IPS-15b (cell line): ENCODE results near the gene TLE1.
"Not testable (repeated sequence)": the region's sequence is repeated elsewhere in the genome, so short reads cannot be mapped to it uniquely, and the experiment has no call there.

ENCODE experiments used
- H3K27me3 ChIP-seq: one replicate; pipeline ENCODE4 v1.6.1; 2013; ENCODE audit warnings: low read length; ENCODE audit not compliant: control insufficient read depth, insufficient read depth
- H3K36me3 ChIP-seq: one replicate; pipeline ENCODE4 v1.6.1; 2013; ENCODE audit warnings: low read length; ENCODE audit not compliant: control insufficient read depth, insufficient read depth
- H3K4me1 ChIP-seq: one replicate; pipeline ENCODE4 v1.6.1; 2013; ENCODE audit warnings: mild to moderate bottlenecking, low read length; ENCODE audit not compliant: control insufficient read depth, insufficient read depth
- H3K4me3 ChIP-seq: one replicate; pipeline ENCODE4 v1.5.1; 2013; ENCODE audit warnings: low read depth, low read length
- H3K9ac ChIP-seq: one replicate; pipeline ENCODE4 v1.6.1; 2013; ENCODE audit warnings: low read depth, mild to moderate bottlenecking, low read length
- H3K9me3 ChIP-seq: one replicate; pipeline ENCODE4 v1.6.1; 2013; ENCODE audit warnings: mild to moderate bottlenecking, low read length; ENCODE audit not compliant: control insufficient read depth, insufficient read depth

TLE1 gene

GRCh38 chr9:81602887-81603680 is 86.3 kb downstream of the TLE1 start:
- peaks cover 8% of the 10 kb centered on the region for H3K36me3 ChIP-seq
- H3K9ac ChIP-seq: no peak overlapping the region
- no peak overlapping the region for H3K4me3 ChIP-seq
- no peaks in the 10 kb centered on the region for H3K27me3 ChIP-seq
- H3K9me3 ChIP-seq: no peaks in the 10 kb centered on the region
- H3K4me1 ChIP-seq: peaks cover 25% of the 10 kb centered on the region

- Histone ChIP-seq H3K4me3 (no peak overlapping the region), H3K9me3 (no peaks in the 10 kb centered on the region), H3K9ac (no peak overlapping the region), H3K36me3 (peaks cover 6% of the 10 kb centered on the region), H3K27me3 (no peaks in the 10 kb centered on the region), H3K4me1 (peaks cover 36% of the 10 kb centered on the region)
These were observed 87.4 kb downstream of the TLE1 start for GRCh38 chr9:81601639-81602623.

- no peaks in the 10 kb centered on the region for H3K9me3 ChIP-seq
- H3K4me3 ChIP-seq: no peak overlapping the region
- peaks cover 5% of the 10 kb centered on the region for H3K36me3 ChIP-seq
- peaks cover 43% of the 10 kb centered on the region for H3K4me1 ChIP-seq
- H3K9ac ChIP-seq: no peak overlapping the region
- H3K27me3 ChIP-seq: no peaks in the 10 kb centered on the region
These were observed 88.7 kb downstream of the TLE1 start for GRCh38 chr9:81600631-81601030.

- Histone ChIP-seq H3K4me1 (peaks cover 43% of the 10 kb centered on the region), H3K9me3 (no peaks in the 10 kb centered on the region), H3K27me3 (no peaks in the 10 kb centered on the region), H3K9ac (no peak overlapping the region), H3K4me3 (no peak overlapping the region), H3K36me3 (peaks cover 5% of the 10 kb centered on the region)
These were observed 89.5 kb downstream of the TLE1 start for GRCh38 chr9:81599837-81600236.

- Histone ChIP-seq H3K9me3 (no peaks in the 10 kb centered on the region), H3K4me1 (peaks cover 43% of the 10 kb centered on the region), H3K4me3 (no peak overlapping the region), H3K9ac (no peak overlapping the region), H3K36me3 (peaks cover 5% of the 10 kb centered on the region), H3K27me3 (no peaks in the 10 kb centered on the region)
These were observed 90.5 kb downstream of the TLE1 start for GRCh38 chr9:81598811-81599210.

GRCh38 chr9:81598123-81598497 is 91.2 kb downstream of the TLE1 start:
- Histone ChIP-seq H3K27me3 (no peaks in the 10 kb centered on the region), H3K9me3 (no peaks in the 10 kb centered on the region), H3K36me3 (peaks cover 5% of the 10 kb centered on the region), H3K9ac (no peak overlapping the region), H3K4me1 (peaks cover 43% of the 10 kb centered on the region), H3K4me3 (no peak overlapping the region)

GRCh38 chr9:81597419-81598122 is 91.8 kb downstream of the TLE1 start:
- Histone ChIP-seq H3K9ac (no peak overlapping the region), H3K27me3 (no peaks in the 10 kb centered on the region), H3K36me3 (peaks cover 2% of the 10 kb centered on the region), H3K4me1 (peaks cover 43% of the 10 kb centered on the region), H3K4me3 (no peak overlapping the region), H3K9me3 (no peaks in the 10 kb centered on the region)

GRCh38 chr9:81596679-81597418 is 92.5 kb downstream of the TLE1 start:
- Histone ChIP-seq H3K9ac (no peak overlapping the region), H3K4me1 (peaks cover 36% of the 10 kb centered on the region), H3K4me3 (no peak overlapping the region), H3K36me3 (no peaks in the 10 kb centered on the region), H3K27me3 (no peaks in the 10 kb centered on the region), H3K9me3 (no peaks in the 10 kb centered on the region)

GRCh38 chr9:81595887-81596543 is 93.3 kb downstream of the TLE1 start:
- no peak overlapping the region for H3K4me3 ChIP-seq
- H3K9me3 ChIP-seq: no peaks in the 10 kb centered on the region
- H3K36me3 ChIP-seq: no peaks in the 10 kb centered on the region
- H3K9ac ChIP-seq: no peak overlapping the region
- peaks cover 28% of the 10 kb centered on the region for H3K4me1 ChIP-seq
- no peaks in the 10 kb centered on the region for H3K27me3 ChIP-seq

GRCh38 chr9:81595293-81595692 is 94.1 kb downstream of the TLE1 start:
- not testable (repeated sequence) for H3K9me3 ChIP-seq, H3K9ac ChIP-seq, H3K27me3 ChIP-seq, H3K4me3 ChIP-seq, H3K36me3 ChIP-seq
- H3K4me1 ChIP-seq: peaks cover 25% of the 10 kb centered on the region
